ENCODE data around the gene POC1B.

Gene POC1B

DNA sequence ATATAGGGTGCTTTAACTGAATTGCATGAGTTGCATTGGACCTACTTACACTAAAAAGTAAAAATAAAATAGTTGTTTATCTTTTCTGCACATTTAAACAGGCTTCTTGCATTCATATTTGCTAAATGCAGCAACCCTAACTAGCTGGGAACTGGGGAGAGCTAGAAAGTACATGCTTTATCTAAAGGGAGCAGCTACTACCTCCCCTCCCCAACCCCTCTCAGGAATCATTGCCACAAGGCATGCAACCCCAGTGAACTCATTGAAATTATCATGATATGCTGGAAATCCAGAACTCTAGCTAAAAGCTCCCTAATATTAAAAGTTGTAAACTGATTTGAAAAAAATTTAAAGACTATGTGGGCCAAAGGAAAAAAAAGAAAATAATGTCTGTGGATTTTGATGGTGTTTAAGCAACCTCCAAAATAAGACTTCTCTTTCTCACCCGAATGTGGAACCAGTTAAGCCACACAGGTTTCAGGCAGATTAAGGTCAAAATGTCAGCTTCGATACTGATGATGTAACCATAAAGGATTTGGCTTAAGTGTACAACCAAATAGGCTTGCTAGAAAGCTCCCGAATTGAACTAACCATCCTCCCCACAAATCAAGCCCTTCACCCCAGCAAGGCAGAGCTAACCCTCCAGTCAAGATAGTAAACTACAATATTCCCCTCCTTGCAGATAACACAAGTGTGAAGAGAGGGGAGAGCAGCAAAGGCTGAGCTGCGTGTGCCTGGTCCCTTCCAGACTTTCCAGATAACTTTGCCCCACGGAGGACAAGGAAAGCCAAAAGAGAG is 13.8 kb upstream of the POC1B start:
- no peak for DNase-seq (ENCODE audit: low read depth)

DNA sequence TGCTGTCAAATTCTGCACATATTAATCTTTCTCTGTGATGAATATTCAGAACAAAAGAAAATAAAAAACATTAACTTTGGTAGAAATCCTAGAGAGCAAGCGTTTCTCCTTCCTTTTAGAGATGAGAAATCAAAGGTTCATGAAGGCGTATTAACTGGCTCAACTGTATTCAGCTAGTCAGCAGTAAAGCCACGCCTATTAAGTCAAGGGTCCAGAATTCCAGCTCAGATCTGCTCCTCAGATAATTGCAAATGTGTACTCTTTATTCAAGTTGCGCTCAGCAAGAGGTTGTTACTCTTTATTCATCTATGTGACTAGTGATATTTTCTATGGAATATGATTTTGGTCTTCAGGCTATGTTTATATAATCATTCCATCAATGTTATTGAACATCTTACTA is 13.1 kb upstream of the POC1B start:
- no peak for DNase-seq (ENCODE audit: low read depth)

- no peak for DNase-seq (ENCODE audit: low read depth)
Measured at GRCh38 chr12:89537389-89537788, 11.5 kb upstream of the POC1B start.

GRCh38 chr12:89529738-89530137 is 3.9 kb upstream of the POC1B start:
- no peak for DNase-seq (ENCODE audit: low read depth)

GRCh38 chr12:89528434-89528833 is 2.6 kb upstream of the POC1B start:
- DNase-seq (ENCODE audit: low read depth) = no peak

DNA sequence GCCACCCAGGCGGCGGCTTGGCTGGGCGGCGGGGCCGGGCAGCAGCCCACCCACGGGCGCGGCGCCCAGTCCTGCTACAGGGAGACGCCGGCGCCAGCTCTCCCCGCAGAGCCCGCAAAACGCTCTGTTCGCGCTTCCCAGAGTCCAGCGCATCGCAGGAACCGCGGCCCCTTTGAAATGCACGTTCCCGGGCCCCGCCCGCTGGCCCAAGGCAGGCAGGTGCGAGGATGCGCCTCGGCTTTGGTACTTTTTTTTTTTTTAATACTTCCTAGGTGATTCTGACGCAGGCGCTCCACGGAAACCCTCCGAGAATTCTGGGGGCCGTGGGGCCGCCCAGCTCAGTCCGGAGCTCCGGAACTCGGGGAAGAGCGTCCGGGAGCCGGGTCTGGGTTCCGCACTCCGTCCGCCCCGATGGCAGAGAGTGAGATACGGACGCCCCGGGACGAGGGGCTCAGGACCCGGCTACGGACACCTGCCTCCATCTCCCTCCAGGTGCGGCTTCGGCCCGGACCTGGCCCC is 483 bp downstream of the POC1B start:
- DNase-seq (ENCODE audit: low read depth) = no peak

GRCh38 chr12:89524541-89525304 is 1.1 kb downstream of the POC1B start, which contains the start of gene GALNT4:
Gene GALNT4 (minus strand): TSS chr12:89524796. CDS start chr12:89524549, 247 bp downstream.
- DNase-seq (ENCODE audit: low read depth) = no peak

- no peak for DNase-seq (ENCODE audit: low read depth)
Measured at GRCh38 chr12:89523843-89524540, 1.9 kb downstream of the POC1B start.

- no peak for DNase-seq (ENCODE audit: low read depth)
Measured at GRCh38 chr12:89523393-89523792, 2.5 kb downstream of the POC1B start.

DNA sequence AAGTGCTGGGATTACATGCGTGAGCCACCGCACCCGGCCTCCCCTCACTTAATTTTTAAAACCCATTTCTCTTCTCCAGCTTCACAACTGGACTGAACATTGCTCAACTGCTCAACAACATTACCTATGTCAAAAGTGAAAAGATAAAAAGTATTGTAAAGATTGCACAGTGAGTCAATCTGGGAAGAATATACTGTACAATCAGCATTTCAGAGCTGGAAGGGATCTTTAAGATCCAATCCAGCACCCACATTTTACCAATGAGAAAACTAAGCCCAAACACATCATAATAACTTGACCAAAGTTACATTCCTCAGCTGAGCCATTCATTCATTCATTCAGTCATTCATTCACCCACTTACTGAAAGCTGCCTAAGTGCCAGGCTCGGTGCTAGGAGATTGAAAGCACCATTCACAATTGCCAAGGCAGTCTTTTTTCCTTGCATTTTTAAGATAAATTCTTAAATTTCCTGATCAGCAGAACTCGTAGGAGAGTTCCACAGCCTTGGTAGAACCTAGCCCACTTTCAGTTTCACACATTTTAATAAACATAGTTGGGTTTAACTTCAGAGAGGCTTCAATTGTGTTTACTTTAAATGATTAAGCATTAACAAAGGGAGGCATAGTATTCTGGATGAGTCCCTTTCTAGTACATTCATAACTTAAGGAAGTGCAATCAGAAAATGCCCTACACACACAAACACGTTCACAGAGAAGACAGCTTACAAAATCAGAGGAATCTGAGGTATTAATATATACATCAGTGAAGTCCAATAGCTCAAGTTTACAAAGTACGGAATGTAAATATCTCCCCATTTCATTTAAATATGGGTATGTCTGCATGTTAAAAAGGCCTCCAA is 4.3 kb downstream of the POC1B start:
- DNase-seq (ENCODE audit: low read depth) = no peak

DNA sequence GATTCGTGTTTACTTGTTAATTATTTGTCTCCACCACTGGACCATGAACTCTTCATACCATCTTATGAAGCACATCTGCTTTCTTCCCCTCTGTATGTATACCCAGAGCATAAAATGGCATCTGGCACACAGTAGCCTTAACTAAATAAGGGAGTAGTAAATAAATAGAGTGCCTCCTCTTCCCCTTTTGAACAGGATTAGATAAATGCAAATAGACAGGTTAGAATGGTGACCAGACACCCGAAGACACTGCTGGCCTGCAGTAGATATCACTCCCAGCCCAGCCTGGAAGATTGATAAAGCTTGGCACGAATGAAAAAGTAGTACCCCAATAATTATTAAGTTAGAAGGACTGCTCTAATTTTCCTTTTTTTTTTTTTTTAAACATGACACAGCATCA is 8.1 kb downstream of the POC1B start:
- DNase-seq (ENCODE audit: low read depth) = no peak

- DNase-seq (ENCODE audit: low read depth) = no peak
Measured at GRCh38 chr12:89516633-89517032, 9.2 kb downstream of the POC1B start.

DNA sequence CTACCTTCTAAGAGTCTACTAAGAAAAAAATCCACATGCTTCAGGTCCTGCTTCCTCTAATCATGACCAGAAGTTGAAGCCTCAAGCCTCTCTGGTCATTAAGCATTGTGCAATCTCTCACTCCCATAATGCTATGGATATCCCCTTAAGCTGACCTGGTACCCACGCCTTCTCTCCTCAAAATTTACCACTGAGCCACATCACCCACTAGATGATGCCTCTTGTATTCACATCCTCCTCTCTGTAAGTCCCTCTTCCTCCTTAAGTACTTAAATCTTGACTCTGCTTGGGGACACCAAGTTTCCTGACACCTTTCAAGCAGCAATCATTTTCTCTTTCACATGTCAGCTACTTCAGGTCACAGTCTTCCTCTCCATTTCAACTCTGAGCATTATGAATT is 11.1 kb downstream of the POC1B start:
- DNase-seq (ENCODE audit: low read depth) = no peak

- no peak for DNase-seq (ENCODE audit: low read depth)
Measured at GRCh38 chr12:89513544-89513943, 12.3 kb downstream of the POC1B start.

- DNase-seq (ENCODE audit: low read depth) = no peak
Measured at GRCh38 chr12:89507015-89507824, 18.6 kb downstream of the POC1B start.

DNA sequence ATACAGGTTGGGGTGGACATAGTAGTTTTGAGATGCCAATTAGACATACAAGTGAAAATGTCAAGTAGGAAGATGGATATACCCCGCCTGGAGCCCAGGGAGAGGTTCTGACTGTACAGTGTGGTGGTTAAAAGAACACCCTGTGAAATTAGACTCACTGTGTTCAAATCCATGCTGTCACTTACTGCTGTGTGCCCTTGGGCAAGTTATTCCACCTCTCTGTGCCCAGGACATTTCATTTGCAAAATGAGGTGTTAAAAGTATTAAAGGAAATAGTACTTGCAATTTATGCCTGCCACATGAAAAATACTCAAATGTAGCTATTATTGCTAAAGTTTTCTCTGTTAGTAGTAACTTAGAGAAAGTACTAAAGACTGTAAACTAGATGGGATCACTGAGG is 19.8 kb downstream of the POC1B start:
- DNase-seq (ENCODE audit: low read depth) = no peak

- no peak for DNase-seq (ENCODE audit: low read depth)
Measured at GRCh38 chr12:89504560-89505346, 21.1 kb downstream of the POC1B start.

GRCh38 chr12:89501793-89502192 is 24.1 kb downstream of the POC1B start:
- DNase-seq (ENCODE audit: low read depth) = no peak

DNA sequence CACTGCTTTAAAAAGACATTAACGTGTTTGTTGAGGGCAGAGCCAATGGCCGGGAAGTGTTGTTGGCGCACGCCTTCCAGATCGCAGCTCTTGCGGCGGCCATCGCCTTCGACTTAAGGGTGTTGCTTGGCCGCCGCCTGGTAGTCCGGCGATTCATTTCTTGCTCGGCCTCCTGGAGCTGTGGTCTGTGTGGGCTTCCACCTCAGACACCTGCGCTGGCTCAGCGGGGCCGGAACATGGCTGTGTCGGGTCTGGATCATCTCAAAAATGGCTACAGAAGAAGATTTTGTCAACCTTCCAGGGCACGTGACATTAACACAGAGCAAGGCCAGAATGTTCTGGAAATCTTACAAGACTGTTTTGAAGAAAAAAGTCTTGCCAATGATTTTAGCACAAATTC is 26.0 kb downstream of the POC1B start:
- no peak for DNase-seq (ENCODE audit: low read depth)

GRCh38 chr12:89497467-89497866 is 28.4 kb downstream of the POC1B start:
- DNase-seq (ENCODE audit: low read depth) = no peak
